ENCODE data around the gene ZP4.

Gene ZP4

DNA sequence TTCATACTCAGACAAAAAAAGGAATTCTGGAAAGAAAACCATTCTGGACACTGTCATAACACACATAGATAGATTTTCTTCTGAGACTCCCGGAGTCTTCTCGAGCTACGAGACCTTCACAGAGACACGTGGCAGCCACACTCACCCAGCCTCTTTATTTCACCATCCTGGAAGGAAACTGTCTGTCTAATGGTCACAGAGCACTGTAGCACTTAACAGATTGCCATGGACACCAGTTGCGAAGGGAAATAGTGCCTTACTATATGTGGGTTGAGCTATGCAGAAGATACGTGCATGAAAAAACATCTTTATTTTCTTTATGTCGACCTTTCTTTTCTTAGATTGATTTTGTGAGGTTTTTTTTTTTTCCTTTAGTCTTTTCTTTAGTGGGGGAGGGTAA, 57.9 kb downstream of the ZP4 start:
- DNase-seq (ENCODE audit: extremely low read depth in 1 of 2, low read depth in 1 of 2): no peak

Data from activated CD8-positive, alpha-beta memory T cell treated with anti-CD3 and anti-CD28 coated beads for 1 hour (primary cell).